Endothelial cell of umbilical vein (primary cell): ENCODE data around the gene LSMEM2. TPM values are rescaled to one million over a fixed set of nuclear protein-coding genes. Genes with fewer than 3 reads are reported as not detected.

Experiments used
- BruUV-seq: library from RNA; stranded (reverse); fragments of 400-500 nt; replicated peaks from 2 replicates; lab custom pipeline; 2021; lab: Mats Ljungman, UMichigan
- CTCF ChIA-PET: fragments of 300-600, 350-600 bp; sonication (Branson Sonifier 250); formaldehyde crosslinking; loops from one replicate; lab custom pipeline; 2021; ENCODE audit warnings: antibody characterized with exemption, inconsistent platforms; lab: Charles Lee
- POLR2A ChIA-PET: fragments of 300-600, 350-600 bp; sonication (Branson Sonifier 250); formaldehyde crosslinking; loops from one replicate; lab custom pipeline; 2021; ENCODE audit warnings: antibody characterized with exemption, inconsistent platforms; lab: Charles Lee
- DNase-seq: peaks from one replicate; pipeline ENCODE4 v3.0.0-alpha.2; 2011; ENCODE audit warnings: low read depth, low spot score
- FAIRE-seq: peaks from 2 replicates; lab custom pipeline; 2011; peaks lifted over from hg19 to GRCh38; lab: Jason Lieb, UNC
- H2AFZ ChIP-seq: 2 replicates; pipeline ENCODE4 v1.6.0; 2012; ENCODE audit warnings: low read depth, low read length, control low read depth, inconsistent platforms
- H3K27ac ChIP-seq: 2 replicates; pipeline ENCODE4 v1.5.1; 2011; ENCODE audit warnings: low read depth, mild to moderate bottlenecking, control low read depth, low read length, moderate library complexity; ENCODE audit not compliant: insufficient read depth
- H3K27me3 ChIP-seq, 2 experiments: 2 replicates each; pipeline versions ENCODE4 v1.6.0 to v1.6.1; 2011; ENCODE audit warnings: low read length in 2 of 2, mixed read lengths in 1 of 2; ENCODE audit not compliant: control insufficient read depth in 2 of 2, insufficient read depth in 2 of 2
- H3K36me3 ChIP-seq, 2 experiments: 2 replicates in 1 of 2; 3 replicates in 1 of 2; pipeline ENCODE4 v1.5.1; 2011; ENCODE audit warnings: low read length in 2 of 2, mild to moderate bottlenecking in 1 of 2, moderate library complexity in 1 of 2; ENCODE audit not compliant: control insufficient read depth in 2 of 2, insufficient read depth in 2 of 2; ENCODE audit errors: extremely low read depth in 1 of 2
- H3K4me1 ChIP-seq: 3 replicates; pipeline ENCODE4 v1.5.1; 2011; ENCODE audit warnings: mild to moderate bottlenecking, low read length; ENCODE audit not compliant: control insufficient read depth, insufficient read depth; ENCODE audit errors: extremely low read depth
- H3K4me2 ChIP-seq: 2 replicates; pipeline ENCODE4 v1.6.1; 2011; ENCODE audit warnings: low read length, control low read depth, mixed read lengths; ENCODE audit not compliant: insufficient read depth
- H3K4me3 ChIP-seq, 3 experiments: fragments of 200-600 bp in 1 of 3; sonication (generic), shearing (Covaris generic) in 1 of 3; replicated peaks in 1 of 3; 2 replicates each; pipeline ENCODE4 v1.5.1; 2011 to 2016; ENCODE audit warnings: control low read depth in 3 of 3, low read length in 3 of 3, mild to moderate bottlenecking in 2 of 3, inconsistent platforms in 1 of 3, low read depth in 1 of 3, moderate library complexity in 1 of 3; ENCODE audit not compliant: insufficient read depth in 1 of 3
- H3K79me2 ChIP-seq: 2 replicates; pipeline ENCODE4 v1.6.0; 2012; ENCODE audit warnings: low read length, inconsistent platforms; ENCODE audit not compliant: control insufficient read depth, insufficient read depth
- H3K9ac ChIP-seq: replicated peaks from 2 replicates; pipeline ENCODE3; 2011; ENCODE audit warnings: low read length, control low read depth; ENCODE audit not compliant: insufficient read depth; ENCODE audit errors: extremely low read depth
- H3K9me1 ChIP-seq: replicated peaks from 3 replicates; pipeline ENCODE4 v1.6.0; 2011; ENCODE audit warnings: mild to moderate bottlenecking, low read length; ENCODE audit not compliant: control insufficient read depth, insufficient read depth; ENCODE audit errors: extremely low read depth
- H3K9me3 ChIP-seq: replicated peaks from 2 replicates; pipeline ENCODE4 v1.5.1; 2012; ENCODE audit warnings: low read length, inconsistent platforms; ENCODE audit not compliant: control insufficient read depth, insufficient read depth
- H4K20me1 ChIP-seq: replicated peaks from 2 replicates; pipeline ENCODE3; 2011; ENCODE audit warnings: mild to moderate bottlenecking, low read length; ENCODE audit not compliant: control insufficient read depth, insufficient read depth; ENCODE audit errors: extremely low read depth
- EZH2 ChIP-seq: IDR thresholded peaks from 2 replicates; pipeline ENCODE4 v1.6.1; 2012; ENCODE audit warnings: borderline replicate concordance, low read depth, mild to moderate bottlenecking, moderate library complexity, low read length, inconsistent platforms; ENCODE audit not compliant: severe bottlenecking
- FOS ChIP-seq: IDR thresholded peaks from 2 replicates; pipeline ENCODE4 v1.6.1; 2011; ENCODE audit warnings: mild to moderate bottlenecking, low read length, moderate library complexity, borderline replicate concordance; ENCODE audit not compliant: insufficient read depth
- GATA2 ChIP-seq: IDR thresholded peaks from 2 replicates; pipeline ENCODE4 v1.7.0; 2011; ENCODE audit warnings: low read depth, mild to moderate bottlenecking, moderate library complexity, mixed read lengths, low read length; ENCODE audit not compliant: insufficient read length, insufficient read depth
- JUN ChIP-seq: IDR thresholded peaks from 2 replicates; pipeline ENCODE4 v1.6.1; 2011; ENCODE audit warnings: borderline replicate concordance, low read depth; ENCODE audit not compliant: insufficient read length, insufficient read depth
- MYC ChIP-seq: IDR thresholded peaks from one replicate; pipeline ENCODE4 v1.6.1; 2011; ENCODE audit warnings: mild to moderate bottlenecking, low read depth, low read length
- POLR2A ChIP-seq: IDR thresholded peaks from 2 replicates; pipeline ENCODE4 v1.6.1; 2012; ENCODE audit warnings: low read depth, mild to moderate bottlenecking, control low read depth, low read length
- POLR2AphosphoS5 ChIP-seq: IDR thresholded peaks from 2 replicates; pipeline ENCODE4 v1.6.1; 2012; ENCODE audit warnings: low read depth, mild to moderate bottlenecking, control low read depth, low read length, moderate library complexity; ENCODE audit not compliant: insufficient read depth
- dilution Hi-C: fragments of 300-500 bp; cut with MboI; formaldehyde crosslinking; loops from one replicate; pipeline ENCODE4 v1.15.0; 2019; ENCODE audit warnings: low sequenced_read_pairs; ENCODE audit not compliant: extremely low pct_ligation_motif_present
- intact Hi-C: fragments of 100-400 bp; cut with micrococcal nuclease; formaldehyde crosslinking; loops from one replicate; pipeline ENCODE4 v1.10.0; 2022
- polyA plus RNA-seq, 4 experiments: library from polyadenylated mRNA; depleted of rRNA in 3 of 4; stranded (reverse) in 3 of 4; unstranded in 1 of 4; fragments of >200 nt; gene quantifications; 2 replicates each; pipeline versions ENCODE4 v1.2.1 to v1.2.3, GENCODE V29; 2011 to 2012; ENCODE audit warnings: missing spikeins in 1 of 4
- total RNA-seq: library from RNA; stranded (reverse); gene quantifications from 2 replicates; pipeline ENCODE4 v1.2.3, GENCODE V29; 2021
- TF ChIP-seq, protein P1 (sequence below): IDR thresholded peaks from 2 replicates; pipeline ENCODE4 v1.6.1; 2011; ENCODE audit not compliant: insufficient read depth, insufficient read length
- TF ChIP-seq, protein P2 (sequence below), 2 donors: IDR thresholded peaks; 1 replicate in 1 of 2; 2 replicates in 1 of 2; pipeline ENCODE4 v1.5.1; 2011; ENCODE audit warnings: low read length in 2 of 2, mild to moderate bottlenecking in 2 of 2, moderate library complexity in 2 of 2, control low read depth in 1 of 2, inconsistent platforms in 1 of 2, low read depth in 1 of 2; ENCODE audit not compliant: insufficient read depth in 1 of 2; ENCODE audit errors: extremely low read depth in 1 of 2

LSMEM2 gene
- total and polyA plus RNA-seq, 2 donors (not counting 3 experiments of a cell fraction or from before 2014, with no cell fraction given), result not detected

DNA sequence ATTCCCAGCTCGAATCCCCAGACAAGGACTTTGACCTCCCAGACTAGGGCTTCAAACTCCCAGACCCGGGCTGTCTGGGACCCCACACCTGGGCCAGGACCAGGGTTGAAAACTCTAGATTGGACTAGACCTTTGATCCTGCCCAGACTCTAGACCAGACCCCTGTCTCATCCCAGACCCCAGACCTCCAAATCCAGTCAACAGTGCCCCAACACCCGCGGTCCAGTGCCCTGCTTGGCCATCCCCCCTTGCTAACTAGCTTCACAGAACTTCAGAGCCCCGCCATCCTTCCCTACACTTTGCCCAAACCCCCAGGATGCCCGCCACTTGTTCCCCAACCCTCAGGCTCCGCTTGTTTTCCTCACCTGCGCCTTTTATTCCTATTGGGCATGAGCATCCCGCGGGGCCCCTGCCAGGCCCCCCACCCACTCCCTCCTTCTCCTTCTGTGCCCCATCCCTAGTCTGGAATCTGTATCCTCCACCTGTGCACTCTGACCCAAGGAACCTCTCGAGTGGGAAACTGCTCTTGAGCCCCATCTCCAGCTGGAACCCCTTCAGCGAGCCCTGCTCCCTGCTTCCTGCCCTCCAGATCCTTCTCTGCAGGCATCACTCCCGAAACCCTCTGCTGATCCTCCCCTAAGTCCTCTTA is 42.3 kb upstream of the LSMEM2 start:
- H3K9me1 ChIP-seq, result no peaks in the 10 kb centered on the region
- peaks cover 34% of the 10 kb centered on the region for H3K4me1 ChIP-seq
- no peaks in the 10 kb centered on the region for H4K20me1 ChIP-seq
- POLR2A ChIA-PET, result interaction anchor here (1.8 kb wide), 1 partner anchor 11 kb away, joined by 14 read pairs; no protein-coding TSS in a partner anchor
- intact Hi-C loops (loop anchor here (5.0 kb wide), 1 partner anchor 79 kb away; the partner anchor contains the start of gene SEMA3F), dilution Hi-C loops (no loop called here)
- H3K27ac ChIP-seq, result peak overlapping the region; percentile 60
- TF ChIP-seq POLR2A, result peak; percentile 48
- TF ChIP-seq EZH2, result no peak
- no peak for TF ChIP-seq MYC
- TF ChIP-seq POLR2AphosphoS5, result no peak
- TF ChIP-seq, protein P1, sequence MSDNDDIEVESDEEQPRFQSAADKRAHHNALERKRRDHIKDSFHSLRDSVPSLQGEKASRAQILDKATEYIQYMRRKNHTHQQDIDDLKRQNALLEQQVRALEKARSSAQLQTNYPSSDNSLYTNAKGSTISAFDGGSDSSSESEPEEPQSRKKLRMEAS, result no peak
- peak overlapping the region; percentile 91 for H3K9ac ChIP-seq
- H3K79me2 ChIP-seq, result peaks cover 56% of the 10 kb centered on the region
- FAIRE-seq, result no peak
- H2AFZ ChIP-seq, result no peak overlapping the region
- TSS peak; percentile 59 for BruUV-seq
- CTCF ChIA-PET, result interaction anchor here (1.5 to 2.4 kb wide), 4 partner anchors 10 to 24 kb away, joined by 12 to 37 read pairs (median 24); no protein-coding TSS in a partner anchor
- peaks cover 2 to 7% of the 10 kb centered on the region in 2 experiments for H3K36me3 ChIP-seq
- peak overlapping the region; percentile 93 for H3K4me2 ChIP-seq
- H3K9me3 ChIP-seq, result no peaks in the 10 kb centered on the region
- no peak for DNase-seq
- peak overlapping the region; percentile 80 to 88 (median 81) for H3K4me3 ChIP-seq
- H3K27me3 ChIP-seq, result no peaks in the 10 kb centered on the region

DNA sequence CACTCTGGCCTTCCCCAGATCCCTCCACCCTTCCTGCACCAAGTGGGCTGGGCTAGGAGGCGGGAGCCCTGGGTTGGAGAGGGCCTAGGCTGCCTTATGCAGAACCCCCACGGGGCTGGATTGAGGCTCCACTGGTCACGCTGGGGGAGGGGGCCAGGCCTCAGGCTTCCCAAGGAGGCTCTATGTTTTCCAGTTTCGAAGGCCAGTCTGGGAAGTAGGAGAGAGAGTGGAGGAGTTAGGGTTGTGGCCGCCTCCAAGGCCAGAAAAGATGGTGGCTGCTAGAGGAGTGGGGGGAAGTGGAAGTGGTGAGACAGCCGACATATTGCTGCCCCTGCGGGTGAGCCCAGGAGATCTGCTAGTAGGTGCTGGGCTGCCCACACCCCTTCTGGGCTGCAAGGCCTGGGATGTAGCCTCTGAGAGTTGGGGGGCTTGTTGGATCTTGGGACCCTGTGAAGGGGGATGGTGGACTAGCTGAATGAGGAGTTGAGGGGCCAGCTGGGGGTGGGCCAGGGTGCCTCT is 41.7 kb upstream of the LSMEM2 start:
- Histone ChIP-seq H3K4me2 (peak overlapping the region; percentile 93), H3K27ac (peak overlapping the region; percentile 60), H3K4me1 (peaks cover 39% of the 10 kb centered on the region), H3K9ac (peak overlapping the region; percentile 91), H4K20me1 (no peaks in the 10 kb centered on the region), H3K27me3 (no peaks in the 10 kb centered on the region), H3K4me3 (peak overlapping the region; percentile 80 to 88 (median 81)), H3K9me1 (no peaks in the 10 kb centered on the region), H2AFZ (no peak overlapping the region), H3K9me3 (no peaks in the 10 kb centered on the region), H3K36me3 (peaks cover 2 to 10% of the 10 kb centered on the region in 2 experiments), H3K79me2 (peaks cover 62% of the 10 kb centered on the region)
- BruUV-seq, result no TSS peak
- ChIA-PET CTCF (interaction anchor here (0.6 to 2.4 kb wide), 2 partner anchors 10 to 69 kb away, joined by 4 to 17 read pairs; no protein-coding TSS in a partner anchor), POLR2A (interaction anchor here (1.8 kb wide), 1 partner anchor 10 kb away, joined by 14 read pairs; no protein-coding TSS in a partner anchor)
- FAIRE-seq (peak; percentile 90), DNase-seq (peak; percentile 32)
- intact Hi-C loops (loop anchor here (5.0 kb wide), 1 partner anchor 80 kb away; the partner anchor contains the start of gene SEMA3F), dilution Hi-C loops (no loop called here)
- TF ChIP-seq FOS (no peak), JUN (no peak), GATA2 (no peak), MYC (no peak), POLR2AphosphoS5 (no peak), EZH2 (no peak), POLR2A (no peak)
- TF ChIP-seq, protein P1, result no peak
- TF ChIP-seq, protein P2, sequence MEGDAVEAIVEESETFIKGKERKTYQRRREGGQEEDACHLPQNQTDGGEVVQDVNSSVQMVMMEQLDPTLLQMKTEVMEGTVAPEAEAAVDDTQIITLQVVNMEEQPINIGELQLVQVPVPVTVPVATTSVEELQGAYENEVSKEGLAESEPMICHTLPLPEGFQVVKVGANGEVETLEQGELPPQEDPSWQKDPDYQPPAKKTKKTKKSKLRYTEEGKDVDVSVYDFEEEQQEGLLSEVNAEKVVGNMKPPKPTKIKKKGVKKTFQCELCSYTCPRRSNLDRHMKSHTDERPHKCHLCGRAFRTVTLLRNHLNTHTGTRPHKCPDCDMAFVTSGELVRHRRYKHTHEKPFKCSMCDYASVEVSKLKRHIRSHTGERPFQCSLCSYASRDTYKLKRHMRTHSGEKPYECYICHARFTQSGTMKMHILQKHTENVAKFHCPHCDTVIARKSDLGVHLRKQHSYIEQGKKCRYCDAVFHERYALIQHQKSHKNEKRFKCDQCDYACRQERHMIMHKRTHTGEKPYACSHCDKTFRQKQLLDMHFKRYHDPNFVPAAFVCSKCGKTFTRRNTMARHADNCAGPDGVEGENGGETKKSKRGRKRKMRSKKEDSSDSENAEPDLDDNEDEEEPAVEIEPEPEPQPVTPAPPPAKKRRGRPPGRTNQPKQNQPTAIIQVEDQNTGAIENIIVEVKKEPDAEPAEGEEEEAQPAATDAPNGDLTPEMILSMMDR (IDR thresholded peaks at IDR 0.05; ENCODE audit: extremely low read depth in 1 of 2, insufficient read depth in 1 of 2, low read depth in 1 of 2, low read length in 2 of 2), result no peak
